H1 (cell line): ENCODE results near the gene WSCD2. TPM values are rescaled to one million over a fixed set of nuclear protein-coding genes. Genes with fewer than 3 reads are reported as not detected.

Source experiments
- FOSL1 ChIP-seq: IDR thresholded peaks from 2 replicates; pipeline ENCODE4 v1.6.1; 2011; ENCODE audit warnings: mild to moderate bottlenecking, low read depth, low read length, moderate library complexity; ENCODE audit not compliant: insufficient read depth
- JUN ChIP-seq: IDR thresholded peaks from 2 replicates; pipeline ENCODE4 v1.6.1; 2011; ENCODE audit warnings: low read depth, mild to moderate bottlenecking, improper control_type of control experiment, low read length
- SUZ12 ChIP-seq: fragments of 200-600 bp; sonication (generic); IDR thresholded peaks from 2 replicates; pipeline ENCODE4 v1.6.1; 2012; ENCODE audit warnings: mild to moderate bottlenecking, inconsistent platforms, low read length, moderate library complexity, mixed read lengths
- TEAD4 ChIP-seq: IDR thresholded peaks from 2 replicates; pipeline ENCODE4 v1.6.1; 2012; ENCODE audit warnings: low read depth, low read length, inconsistent platforms, mixed read lengths
- polyA plus RNA-seq, 7 experiments: library from polyadenylated mRNA; depleted of rRNA in 3 of 7; stranded (reverse) in 5 of 7; unstranded in 2 of 7; fragments of >200 nt in 5 of 7; fragments of 200-250 nt in 2 of 7; gene quantifications; 1 replicate in 5 of 7; 2 replicates in 1 of 7; 4 replicates in 1 of 7; pipeline versions ENCODE4 v1.2.1 to v1.2.3, GENCODE V29; 2011 to 2013; ENCODE audit warnings: missing spikeins in 2 of 7, mixed read lengths in 2 of 7
- total RNA-seq: library from RNA; stranded (reverse); fragmentation: NEBNext Ultra II Directional; extraction: Animal tissue kit (Norgen Biotek cat#: 25700); gene quantifications from 2 replicates; pipeline ENCODE4 v1.2.1, GENCODE V29; 2021

WSCD2 gene
- total and polyA plus RNA-seq, 2 of the 8 experiments (the other 6 are each of a cell fraction or from before 2014, with no cell fraction given), result 1.3 to 2.2 TPM

DNA sequence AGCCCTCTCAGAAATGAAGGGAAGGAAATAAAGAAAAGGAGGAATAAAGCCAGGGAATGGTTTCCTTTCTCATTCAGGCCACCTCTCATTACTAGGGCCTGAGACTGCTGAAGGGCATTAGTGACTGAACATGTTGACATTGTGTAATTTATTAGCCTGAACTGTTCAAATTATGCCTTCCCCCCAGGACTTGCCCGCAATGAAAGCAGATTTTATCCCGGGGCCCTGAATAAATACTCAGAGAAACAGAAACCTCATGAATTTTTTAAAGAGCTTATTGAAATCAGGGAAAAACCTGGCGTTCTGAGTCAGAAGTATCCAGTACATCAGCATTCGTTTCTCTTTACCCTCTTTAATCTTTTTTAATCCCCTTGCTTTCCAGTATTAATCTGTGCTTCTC, 35.9 kb upstream of the WSCD2 start (continued):
- TF ChIP-seq JUN (no peak), TEAD4 (no peak), FOSL1 (no peak), SUZ12 (no peak)
- TF ChIP-seq, all 59 proteins: peak for 0
